HEK293 (cell line): ENCODE data around the gene TMEM181.

Experiments used
- CTCF ChIA-PET: fragments of 350-600 bp; formaldehyde crosslinking; extraction: SDS; loops from one replicate; lab custom pipeline; 2021; ENCODE audit warnings: antibody characterized with exemption; lab: Yijun Ruan, JAX
- POLR2A ChIA-PET: fragments of 300-600 bp; formaldehyde crosslinking; extraction: SDS; loops from one replicate; lab custom pipeline; 2020; ENCODE audit warnings: antibody characterized with exemption, inconsistent platforms; lab: Yijun Ruan, JAX
- H3K27ac ChIP-seq: fragments of 200-500 bp; sonication (Bioruptor generic); 2 replicates; pipeline ENCODE4 v1.5.1; 2014; ENCODE audit warnings: low read depth, low read length, control low read depth, inconsistent platforms; ENCODE audit errors: extremely low read depth
- H3K36me3 ChIP-seq, 2 experiments: fragments of 200-500 bp in 1 of 2; sonication (Bioruptor generic) in 1 of 2; 1 replicate in 1 of 2; 2 replicates in 1 of 2; pipeline ENCODE4 v1.5.1; 2014 to 2017; ENCODE audit warnings: inconsistent platforms in 2 of 2, low read length in 2 of 2; ENCODE audit not compliant: control insufficient read depth in 2 of 2, insufficient read depth in 1 of 2
- H3K4me1 ChIP-seq: fragments of 200-500 bp; sonication (Bioruptor generic); 2 replicates; pipeline ENCODE4 v1.5.1; 2014; ENCODE audit warnings: mild to moderate bottlenecking, low read length, inconsistent platforms; ENCODE audit not compliant: control insufficient read depth, insufficient read depth
- H3K4me3 ChIP-seq: 2 replicates; pipeline ENCODE4 v1.5.1; 2011; ENCODE audit warnings: low read depth, mild to moderate bottlenecking, control low read depth, low read length, moderate library complexity
- H3K9me3 ChIP-seq: fragments of 200-500 bp; sonication (Bioruptor generic); 2 replicates; pipeline ENCODE4 v1.5.1; 2014; ENCODE audit warnings: low read depth, low read length, inconsistent platforms; ENCODE audit not compliant: control insufficient read depth, insufficient read depth
- EGR2 ChIP-seq: fragments of 450-650 bp; formaldehyde crosslinking; IDR thresholded peaks from 2 replicates; pipeline ENCODE4 v1.5.1; 2016; ENCODE audit warnings: low read depth, missing biosample characterization, missing genetic modification characterization
- IKZF3 ChIP-seq: fragments of 450-650 bp; IDR thresholded peaks from 2 replicates; pipeline ENCODE4 v1.5.0; 2018; ENCODE audit warnings: missing biosample characterization, mild to moderate bottlenecking, missing genetic modification characterization, moderate library complexity
- KLF7 ChIP-seq: fragments of 450-650 bp; formaldehyde crosslinking; IDR thresholded peaks from 2 replicates; pipeline ENCODE4 v1.5.1; 2016; ENCODE audit warnings: missing biosample characterization, missing genetic modification characterization, borderline replicate concordance
- MEIS1 ChIP-seq: sonication (generic); formaldehyde crosslinking; IDR thresholded peaks from 2 replicates; pipeline ENCODE4 v1.8.1; 2022; ENCODE audit warnings: missing genetic modification reagents, mild to moderate bottlenecking, borderline replicate concordance
- PRDM1 ChIP-seq: fragments of 450-650 bp; formaldehyde crosslinking; IDR thresholded peaks from 2 replicates; pipeline ENCODE4; 2016; ENCODE audit warnings: missing biosample characterization, missing genetic modification characterization
- WT1 ChIP-seq: fragments of 450-650 bp; formaldehyde crosslinking; IDR thresholded peaks from 2 replicates; pipeline ENCODE4 v1.5.1; 2016; ENCODE audit warnings: missing biosample characterization, missing genetic modification characterization
- ZBTB20 ChIP-seq: fragments of 450-650 bp; formaldehyde crosslinking; IDR thresholded peaks from 2 replicates; pipeline ENCODE4 v1.5.1; 2016; ENCODE audit warnings: missing biosample characterization, missing genetic modification characterization
- ZBTB21 ChIP-seq: fragments of 450-650 bp; formaldehyde crosslinking; IDR thresholded peaks from 2 replicates; pipeline ENCODE4 v1.5.1; 2017; ENCODE audit warnings: missing biosample characterization, missing genetic modification characterization
- ZNF175 ChIP-seq: fragments of 450-650 bp; formaldehyde crosslinking; IDR thresholded peaks from 2 replicates; pipeline ENCODE4 v1.5.1; 2016; ENCODE audit warnings: missing biosample characterization, missing genetic modification characterization
- ZNF211 ChIP-seq: fragments of 450-650 bp; formaldehyde crosslinking; IDR thresholded peaks from 2 replicates; pipeline ENCODE4 v1.5.1; 2016; ENCODE audit warnings: low read depth, missing biosample characterization, missing genetic modification characterization
- ZNF214 ChIP-seq: fragments of 450-650 bp; formaldehyde crosslinking; IDR thresholded peaks from 2 replicates; pipeline ENCODE4 v1.5.1; 2017; ENCODE audit warnings: missing biosample characterization, mild to moderate bottlenecking, missing genetic modification characterization, borderline replicate concordance
- ZNF266 ChIP-seq: fragments of 450-650 bp; formaldehyde crosslinking; IDR thresholded peaks from 2 replicates; pipeline ENCODE4 v1.5.1; 2016; ENCODE audit warnings: missing biosample characterization, missing genetic modification characterization, low read depth
- ZNF426 ChIP-seq: fragments of 450-650 bp; formaldehyde crosslinking; IDR thresholded peaks from 2 replicates; pipeline ENCODE4 v1.5.1; 2017; ENCODE audit warnings: missing biosample characterization, missing genetic modification characterization, mild to moderate bottlenecking, inconsistent platforms, moderate library complexity
- ZNF610 ChIP-seq: fragments of 450-650 bp; formaldehyde crosslinking; IDR thresholded peaks from 2 replicates; pipeline ENCODE4 v1.5.1; 2016; ENCODE audit warnings: missing biosample characterization, missing genetic modification characterization, borderline replicate concordance
- ZNF629 ChIP-seq: fragments of 450-650 bp; formaldehyde crosslinking; IDR thresholded peaks from 2 replicates; pipeline ENCODE4 v1.5.1; 2017; ENCODE audit warnings: missing biosample characterization, missing genetic modification characterization
- ZNF664 ChIP-seq: fragments of 450-650 bp; formaldehyde crosslinking; IDR thresholded peaks from 2 replicates; pipeline ENCODE4 v1.5.1; 2016; ENCODE audit warnings: missing biosample characterization, missing genetic modification characterization
- ZNF830 ChIP-seq: fragments of 450-650 bp; IDR thresholded peaks from 2 replicates; pipeline ENCODE4 v1.5.0; 2018; ENCODE audit warnings: missing biosample characterization, missing genetic modification characterization, low read depth, mild to moderate bottlenecking, moderate library complexity
- TF ChIP-seq, protein P1 (sequence below): fragments of 450-650 bp; formaldehyde crosslinking; IDR thresholded peaks from 2 replicates; pipeline ENCODE4 v1.5.0; 2017; ENCODE audit warnings: missing biosample characterization, missing genetic modification characterization, borderline replicate concordance
- TF ChIP-seq, protein P2 (sequence below): fragments of 450-650 bp; formaldehyde crosslinking; IDR thresholded peaks from 2 replicates; pipeline ENCODE4 v1.5.1; 2016; ENCODE audit warnings: missing biosample characterization, missing genetic modification characterization
- TF ChIP-seq, protein P3 (sequence below): fragments of 450-650 bp; formaldehyde crosslinking; IDR thresholded peaks from 2 replicates; pipeline ENCODE4 v1.5.1; 2017; ENCODE audit warnings: missing biosample characterization, missing genetic modification characterization
- TF ChIP-seq, protein P4 (sequence below): fragments of 450-650 bp; formaldehyde crosslinking; IDR thresholded peaks from 2 replicates; pipeline ENCODE4 v1.5.1; 2016; ENCODE audit warnings: missing biosample characterization, missing genetic modification characterization, low read depth

Gene TMEM181

DNA sequence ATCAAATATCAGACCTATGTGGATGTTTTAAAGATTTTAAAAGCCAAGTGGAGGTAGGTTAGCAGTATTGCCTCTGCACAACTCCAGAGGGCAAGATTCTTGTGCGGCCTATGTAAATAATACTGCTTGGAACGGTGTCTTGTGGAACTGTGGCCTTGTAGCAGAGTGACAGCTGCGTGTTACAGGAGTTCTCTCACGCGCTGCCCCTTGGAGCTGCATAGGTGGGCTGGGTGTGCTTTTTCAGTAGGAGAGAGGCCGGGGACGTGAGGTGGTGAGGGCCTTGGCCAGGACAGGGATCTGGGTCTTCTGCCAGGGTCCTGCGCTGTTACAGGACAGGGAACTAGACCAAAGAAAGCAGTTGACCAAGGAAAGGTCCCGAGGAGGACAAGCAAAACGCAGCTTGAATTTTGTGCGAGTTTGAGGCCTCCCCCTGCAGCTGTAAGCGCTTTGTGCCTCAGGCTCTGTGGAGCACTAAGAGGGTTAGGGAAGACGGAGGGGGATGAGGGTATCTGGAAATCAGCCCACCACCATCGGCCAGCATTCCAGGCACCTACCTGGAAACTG lies 1.5 kb downstream of the TMEM181 start (continued):
- TF ChIP-seq EGR2 (tag by site-specific recombination) (no peak), ZNF211 (tag by site-specific recombination) (no peak), IKZF3 (no peak)

DNA sequence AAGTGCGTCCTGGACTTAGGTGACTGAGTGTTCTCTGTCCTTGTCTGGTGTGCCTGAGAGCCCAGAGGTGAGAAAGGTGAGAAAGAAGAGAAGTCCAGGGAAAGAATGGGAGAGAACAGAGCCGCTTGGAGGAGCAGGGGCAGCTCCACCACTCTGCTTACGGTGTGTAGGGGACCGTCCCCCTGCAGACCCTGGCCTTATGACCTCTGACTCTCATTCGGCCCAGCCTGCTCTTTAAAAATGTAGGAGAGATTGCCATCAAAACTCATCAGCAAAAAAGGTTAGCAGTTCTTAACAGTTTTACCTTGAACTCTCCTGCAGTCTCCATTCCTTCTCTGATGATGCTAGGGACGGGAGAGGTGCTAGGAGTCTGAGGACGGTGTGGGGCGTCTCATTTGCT lies 2.0 kb downstream of the TMEM181 start:
- H3K36me3 ChIP-seq = peaks cover 0 to 4% of the 10 kb centered on the region in 2 experiments; a peak in 1 of 3 replicates
- TF ChIP-seq ZBTB20 = no peak
- no peak for TF ChIP-seq ZBTB21 (tag by site-specific recombination)
- TF ChIP-seq WT1 (tag by site-specific recombination) = no peak
- no peak for TF ChIP-seq ZNF629 (tag by site-specific recombination)
- no peak for TF ChIP-seq ZNF610 (tag by site-specific recombination)
- TF ChIP-seq, protein P1, sequence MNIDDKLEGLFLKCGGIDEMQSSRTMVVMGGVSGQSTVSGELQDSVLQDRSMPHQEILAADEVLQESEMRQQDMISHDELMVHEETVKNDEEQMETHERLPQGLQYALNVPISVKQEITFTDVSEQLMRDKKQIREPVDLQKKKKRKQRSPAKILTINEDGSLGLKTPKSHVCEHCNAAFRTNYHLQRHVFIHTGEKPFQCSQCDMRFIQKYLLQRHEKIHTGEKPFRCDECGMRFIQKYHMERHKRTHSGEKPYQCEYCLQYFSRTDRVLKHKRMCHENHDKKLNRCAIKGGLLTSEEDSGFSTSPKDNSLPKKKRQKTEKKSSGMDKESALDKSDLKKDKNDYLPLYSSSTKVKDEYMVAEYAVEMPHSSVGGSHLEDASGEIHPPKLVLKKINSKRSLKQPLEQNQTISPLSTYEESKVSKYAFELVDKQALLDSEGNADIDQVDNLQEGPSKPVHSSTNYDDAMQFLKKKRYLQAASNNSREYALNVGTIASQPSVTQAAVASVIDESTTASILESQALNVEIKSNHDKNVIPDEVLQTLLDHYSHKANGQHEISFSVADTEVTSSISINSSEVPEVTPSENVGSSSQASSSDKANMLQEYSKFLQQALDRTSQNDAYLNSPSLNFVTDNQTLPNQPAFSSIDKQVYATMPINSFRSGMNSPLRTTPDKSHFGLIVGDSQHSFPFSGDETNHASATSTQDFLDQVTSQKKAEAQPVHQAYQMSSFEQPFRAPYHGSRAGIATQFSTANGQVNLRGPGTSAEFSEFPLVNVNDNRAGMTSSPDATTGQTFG = no peak
- no peak for TF ChIP-seq KLF7
- TF ChIP-seq, protein P2, sequence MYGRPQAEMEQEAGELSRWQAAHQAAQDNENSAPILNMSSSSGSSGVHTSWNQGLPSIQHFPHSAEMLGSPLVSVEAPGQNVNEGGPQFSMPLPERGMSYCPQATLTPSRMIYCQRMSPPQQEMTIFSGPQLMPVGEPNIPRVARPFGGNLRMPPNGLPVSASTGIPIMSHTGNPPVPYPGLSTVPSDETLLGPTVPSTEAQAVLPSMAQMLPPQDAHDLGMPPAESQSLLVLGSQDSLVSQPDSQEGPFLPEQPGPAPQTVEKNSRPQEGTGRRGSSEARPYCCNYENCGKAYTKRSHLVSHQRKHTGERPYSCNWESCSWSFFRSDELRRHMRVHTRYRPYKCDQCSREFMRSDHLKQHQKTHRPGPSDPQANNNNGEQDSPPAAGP = no peak
- TF ChIP-seq, protein P3, sequence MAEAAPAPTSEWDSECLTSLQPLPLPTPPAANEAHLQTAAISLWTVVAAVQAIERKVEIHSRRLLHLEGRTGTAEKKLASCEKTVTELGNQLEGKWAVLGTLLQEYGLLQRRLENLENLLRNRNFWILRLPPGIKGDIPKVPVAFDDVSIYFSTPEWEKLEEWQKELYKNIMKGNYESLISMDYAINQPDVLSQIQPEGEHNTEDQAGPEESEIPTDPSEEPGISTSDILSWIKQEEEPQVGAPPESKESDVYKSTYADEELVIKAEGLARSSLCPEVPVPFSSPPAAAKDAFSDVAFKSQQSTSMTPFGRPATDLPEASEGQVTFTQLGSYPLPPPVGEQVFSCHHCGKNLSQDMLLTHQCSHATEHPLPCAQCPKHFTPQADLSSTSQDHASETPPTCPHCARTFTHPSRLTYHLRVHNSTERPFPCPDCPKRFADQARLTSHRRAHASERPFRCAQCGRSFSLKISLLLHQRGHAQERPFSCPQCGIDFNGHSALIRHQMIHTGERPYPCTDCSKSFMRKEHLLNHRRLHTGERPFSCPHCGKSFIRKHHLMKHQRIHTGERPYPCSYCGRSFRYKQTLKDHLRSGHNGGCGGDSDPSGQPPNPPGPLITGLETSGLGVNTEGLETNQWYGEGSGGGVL = no peak
- no peak for TF ChIP-seq ZNF214 (tag by site-specific recombination)
- TF ChIP-seq ZNF426 (tag by site-specific recombination) = no peak
- no peak for TF ChIP-seq ZNF266 (tag by site-specific recombination)
- no peak for TF ChIP-seq ZNF830 (tag by site-specific recombination)
- no peak for TF ChIP-seq ZNF175
- TF ChIP-seq MEIS1 (CRISPR knock-in tag) = no peak
- no peak for TF ChIP-seq ZNF664 (tag by site-specific recombination)
- TF ChIP-seq PRDM1 = no peak
- TF ChIP-seq, protein P4, sequence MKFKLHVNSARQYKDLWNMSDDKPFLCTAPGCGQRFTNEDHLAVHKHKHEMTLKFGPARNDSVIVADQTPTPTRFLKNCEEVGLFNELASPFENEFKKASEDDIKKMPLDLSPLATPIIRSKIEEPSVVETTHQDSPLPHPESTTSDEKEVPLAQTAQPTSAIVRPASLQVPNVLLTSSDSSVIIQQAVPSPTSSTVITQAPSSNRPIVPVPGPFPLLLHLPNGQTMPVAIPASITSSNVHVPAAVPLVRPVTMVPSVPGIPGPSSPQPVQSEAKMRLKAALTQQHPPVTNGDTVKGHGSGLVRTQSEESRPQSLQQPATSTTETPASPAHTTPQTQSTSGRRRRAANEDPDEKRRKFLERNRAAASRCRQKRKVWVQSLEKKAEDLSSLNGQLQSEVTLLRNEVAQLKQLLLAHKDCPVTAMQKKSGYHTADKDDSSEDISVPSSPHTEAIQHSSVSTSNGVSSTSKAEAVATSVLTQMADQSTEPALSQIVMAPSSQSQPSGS (tag by site-specific recombination) = no peak
- no peak overlapping the region for H3K4me3 ChIP-seq
- ChIA-PET POLR2A (no interaction called here), CTCF (interaction anchor here (0.7 kb wide), 1 partner anchor 348 kb away, joined by 3 read pairs; no protein-coding TSS in a partner anchor)
- H3K9me3 ChIP-seq = no peaks in the 10 kb centered on the region
- H3K4me1 ChIP-seq = peaks cover 5% of the 10 kb centered on the region; the same call in 1 of the 2 replicates
- H3K27ac ChIP-seq = no peak overlapping the region
